Small intestine (tissue), 7 donors: ENCODE results near the gene EYS. TPM values are rescaled to one million over a fixed set of nuclear protein-coding genes. Genes with fewer than 3 reads are reported as not detected.

Experiments
- DNase-seq, 2 donors: peaks; one replicate each; pipeline versions ENCODE4 v3.0.0 to v3.0.0-alpha.2; 2013
- FAIRE-seq: peaks from 2 replicates; lab custom pipeline; 2012; peaks lifted over from hg19 to GRCh38; lab: Jason Lieb, UNC
- H3K27ac ChIP-seq, 3 donors: one replicate each; pipeline ENCODE4 v1.5.1; 2013; ENCODE audit warnings: low read length in 2 of 3, mild to moderate bottlenecking in 2 of 3, control low read depth in 1 of 3, inconsistent platforms in 1 of 3, low read depth in 1 of 3, moderate library complexity in 1 of 3
- H3K27me3 ChIP-seq, 3 donors: one replicate each; pipeline ENCODE4 v1.6.1; 2013; ENCODE audit warnings: low read length in 3 of 3, inconsistent platforms in 1 of 3; ENCODE audit not compliant: control insufficient read depth in 3 of 3, insufficient read depth in 3 of 3
- H3K36me3 ChIP-seq, 3 donors: one replicate each; pipeline ENCODE4 v1.6.1; 2013; ENCODE audit warnings: low read length in 3 of 3, inconsistent platforms in 1 of 3, low read depth in 1 of 3, mild to moderate bottlenecking in 1 of 3, moderate library complexity in 1 of 3; ENCODE audit not compliant: control insufficient read depth in 3 of 3, insufficient read depth in 2 of 3
- H3K4me1 ChIP-seq, 3 donors: one replicate each; pipeline ENCODE4 v1.6.1; 2013; ENCODE audit warnings: low read length in 2 of 3, inconsistent platforms in 1 of 3, low read depth in 1 of 3, mild to moderate bottlenecking in 1 of 3, moderate library complexity in 1 of 3; ENCODE audit not compliant: control insufficient read depth in 3 of 3, insufficient read depth in 2 of 3
- H3K4me3 ChIP-seq, 3 donors: one replicate each; pipeline ENCODE4 v1.5.1; 2013; ENCODE audit warnings: low read length in 3 of 3, control low read depth in 1 of 3, inconsistent platforms in 1 of 3, low read depth in 1 of 3, mild to moderate bottlenecking in 1 of 3, moderate library complexity in 1 of 3
- H3K9me3 ChIP-seq, 2 donors: one replicate each; pipeline ENCODE4 v1.6.1; 2013; ENCODE audit warnings: low read depth in 1 of 2, low read length in 1 of 2; ENCODE audit not compliant: control insufficient read depth in 2 of 2, insufficient read depth in 1 of 2
- WGBS, 3 donors: extraction: QIAGEN DNeasy Blood & Tissue Kit; methylation state at CpG; one replicate each; pipeline ENCODE4 v1.1.7; 2013; 5-methylcytosine and 5-hydroxymethylcytosine counted together
- polyA plus RNA-seq, 4 donors: library from polyadenylated mRNA; stranded (reverse) in 3 of 4; unstranded in 1 of 4; fragments of 200-250 nt in 3 of 4; fragments of 120-200 nt in 1 of 4; gene quantifications; one replicate each; pipeline versions ENCODE4 v1.2.1 to v1.2.3, GENCODE V29; 2013
- donor health status: healthy with polysubstance abuse.
- donor health status: control.
- donor health status: control.
- donor health status: Bipolar disorder and iron deficiency.
- donor health status: healthy.

Gene EYS
- polyA plus RNA-seq, 4 donors = 0.78 TPM; not detected in 3

DNA sequence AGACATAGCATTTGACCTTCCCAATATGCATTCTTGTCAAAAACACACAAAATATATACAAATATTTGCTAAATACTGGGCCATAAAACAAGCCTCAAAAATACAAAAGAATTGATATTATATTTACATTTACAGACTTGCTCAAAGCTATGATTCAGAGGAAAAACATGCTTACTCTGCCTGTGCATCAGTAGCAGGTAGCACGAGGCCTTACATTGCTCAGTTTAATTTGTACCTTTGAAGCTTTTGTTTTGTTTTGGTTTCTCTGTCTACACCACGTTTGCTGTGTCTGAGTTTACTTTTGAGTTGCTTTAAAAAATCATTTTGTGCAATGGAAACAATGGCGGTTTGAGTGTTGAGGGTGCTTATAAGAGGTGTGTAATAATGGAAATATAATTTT, 1972.1 kb downstream of the EYS start:
- FAIRE-seq (no peak), DNase-seq (no peak)
- Histone ChIP-seq H3K9me3 (no peaks in the 10 kb centered on the region), H3K36me3 (no peaks in the 10 kb centered on the region), H3K27me3 (no peaks in the 10 kb centered on the region), H3K4me3 (no peak overlapping the region), H3K27ac (no peak overlapping the region), H3K4me1 (no peaks in the 10 kb centered on the region)
- WGBS, 3 donors = 80 to 84% (median 81%) methylated on average over 3 of the region's 3 CpGs

DNA sequence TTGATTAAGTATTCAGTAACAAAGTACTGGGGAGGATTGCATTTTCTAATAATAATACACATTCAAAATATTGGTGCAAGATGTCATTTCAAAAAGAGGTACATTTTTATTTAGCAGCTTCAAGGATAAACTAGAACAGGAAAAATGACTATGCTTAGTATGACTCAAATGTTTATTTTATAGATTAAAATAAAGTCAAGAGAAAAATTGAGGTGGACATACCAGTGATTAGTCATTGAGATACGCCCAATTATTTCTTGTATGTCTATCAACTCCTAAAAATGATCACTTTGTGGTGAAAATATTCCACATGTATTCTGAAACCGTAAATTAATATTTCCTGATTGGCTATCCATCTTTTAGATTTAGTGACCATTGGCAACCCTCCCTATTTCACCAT, 1974.7 kb downstream of the EYS start:
- Histone ChIP-seq H3K4me3 (no peak overlapping the region), H3K4me1 (no peaks in the 10 kb centered on the region), H3K27ac (no peak overlapping the region), H3K36me3 (no peaks in the 10 kb centered on the region), H3K9me3 (no peaks in the 10 kb centered on the region), H3K27me3 (no peaks in the 10 kb centered on the region)
- WGBS, 3 donors = 68 to 91% (median 91%) methylated on average over 2 of the region's 2 CpGs
- FAIRE-seq (no peak), DNase-seq (no peak)

DNA sequence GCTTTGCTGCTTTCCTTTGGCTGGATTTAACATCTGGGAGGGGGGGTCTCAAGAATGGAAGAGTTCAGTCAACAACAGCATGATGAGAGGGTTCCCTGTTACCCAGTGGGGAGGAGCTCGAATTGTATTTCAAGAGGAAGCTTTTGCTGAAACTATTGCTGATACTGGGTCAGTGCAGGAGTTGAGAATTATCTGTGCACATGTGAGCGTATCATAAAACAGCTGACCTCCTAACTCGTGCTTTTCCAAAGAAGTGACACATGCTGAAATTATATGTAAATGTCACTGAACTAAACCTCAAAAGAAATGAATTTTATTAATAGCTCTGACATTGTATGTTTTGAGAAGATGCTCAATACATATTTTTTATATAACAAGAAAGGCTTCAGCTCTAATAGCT, 1975.1 kb downstream of the EYS start:
- WGBS, 3 donors = 84 to 86% (median 86%) methylated on average over 3 of the region's 3 CpGs
- no peak overlapping the region for H3K4me3 ChIP-seq
- no peaks in the 10 kb centered on the region for H3K9me3 ChIP-seq
- H3K27me3 ChIP-seq = no peaks in the 10 kb centered on the region
- FAIRE-seq (no peak), DNase-seq (peak in 1 of 2 donors; percentile 52)
- H3K4me1 ChIP-seq = no peaks in the 10 kb centered on the region
- H3K36me3 ChIP-seq = no peaks in the 10 kb centered on the region
- peak overlapping the region in 1 of 3 donors; percentile 61 for H3K27ac ChIP-seq

DNA sequence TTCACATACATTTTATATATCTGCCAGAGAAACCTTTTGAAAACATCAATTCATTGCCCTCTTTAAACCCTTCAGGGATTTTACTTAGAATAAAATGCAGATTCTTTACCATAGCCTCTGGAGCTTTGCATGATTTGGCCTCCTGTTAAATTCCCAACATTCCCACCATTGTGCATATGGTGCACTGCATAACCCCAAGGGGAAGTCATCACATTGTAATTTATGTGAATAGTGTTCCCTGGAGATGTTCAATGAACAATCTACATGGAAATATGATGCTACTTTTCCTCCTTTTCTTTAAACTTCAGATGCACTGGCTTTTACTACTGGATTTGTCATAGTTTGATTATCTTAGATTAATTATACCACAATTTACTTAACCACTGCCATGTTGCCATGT, 1976.7 kb downstream of the EYS start:
- no peaks in the 10 kb centered on the region for H3K9me3 ChIP-seq
- no peaks in the 10 kb centered on the region for H3K27me3 ChIP-seq
- no peaks in the 10 kb centered on the region for H3K4me1 ChIP-seq
- H3K36me3 ChIP-seq = no peaks in the 10 kb centered on the region
- H3K4me3 ChIP-seq = no peak overlapping the region
- DNase-seq = no peak
- FAIRE-seq = no peak
- no peak overlapping the region for H3K27ac ChIP-seq

DNA sequence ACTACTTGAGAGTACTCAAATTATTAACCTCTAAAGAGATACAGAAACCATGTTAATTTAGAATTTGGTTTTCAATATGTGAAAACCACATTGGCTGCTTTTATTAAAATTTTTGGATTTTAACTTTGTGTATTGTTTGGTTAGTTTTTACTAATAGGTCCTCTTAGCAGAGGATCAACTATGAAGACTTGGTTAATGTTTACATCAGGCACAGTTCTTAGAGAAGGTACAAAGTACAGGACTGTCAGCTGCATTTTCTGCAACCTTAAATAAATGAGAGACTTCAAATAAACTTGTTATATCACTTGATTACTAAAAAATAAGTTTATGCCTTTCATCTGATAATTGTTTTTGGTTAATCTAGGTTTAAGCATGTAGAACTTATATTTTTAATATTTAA, 1982.3 kb downstream of the EYS start:
- no peak overlapping the region for H3K4me3 ChIP-seq
- no peaks in the 10 kb centered on the region for H3K9me3 ChIP-seq
- H3K4me1 ChIP-seq = peaks cover 0 to 2% (median 0%) of the 10 kb centered on the region in 3 donors
- peak overlapping the region in 1 of 3 donors; percentile 24 for H3K27ac ChIP-seq
- DNase-seq = peak; percentile 54 to 58
- H3K27me3 ChIP-seq = no peaks in the 10 kb centered on the region
- FAIRE-seq = peak; percentile 96
- no peaks in the 10 kb centered on the region for H3K36me3 ChIP-seq

DNA sequence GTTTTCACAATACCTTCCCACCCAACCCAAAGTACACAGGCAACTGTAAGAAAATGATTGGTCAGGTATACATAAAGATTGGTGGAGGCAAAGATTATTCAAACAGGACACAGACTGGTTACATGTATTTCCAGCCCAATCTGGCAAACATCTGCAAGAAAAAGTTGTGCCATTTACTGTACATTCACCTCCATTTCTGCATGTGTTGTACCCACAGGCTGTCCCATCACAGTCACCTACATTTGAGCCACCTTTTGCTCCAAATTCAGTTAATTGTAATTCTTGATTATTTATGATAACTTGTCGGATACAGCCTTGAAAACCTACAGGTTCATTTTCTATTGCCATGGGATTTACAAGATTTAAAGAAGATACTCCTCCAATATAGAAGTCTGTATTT, 1985.8 kb downstream of the EYS start:
- WGBS, 3 donors = 89 to 98% (median 92%) methylated on average over 1 of the region's 1 CpG
- FAIRE-seq = no peak

DNA sequence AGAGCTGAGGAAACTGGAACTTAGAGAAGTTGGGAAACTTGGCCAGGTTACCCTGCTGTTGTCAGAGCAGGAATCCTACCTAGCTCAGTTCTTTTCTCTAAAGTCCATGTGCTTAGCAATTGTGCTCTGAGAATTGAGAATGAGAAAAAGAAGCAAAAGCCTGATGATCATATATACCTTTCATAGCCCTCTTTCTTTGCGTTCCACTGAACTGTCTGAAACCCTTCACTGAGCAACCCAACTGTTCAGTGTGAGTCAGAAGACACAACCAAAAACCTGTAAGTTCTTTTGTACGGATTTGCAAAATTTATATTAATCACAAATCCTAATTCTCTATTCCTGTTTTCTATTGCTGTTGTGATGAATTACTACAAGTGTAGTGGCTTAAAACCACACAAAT, 1990.9 kb downstream of the EYS start:
- FAIRE-seq = no peak
- no peak overlapping the region for H3K27ac ChIP-seq
- 93 to 99% (median 97%) methylated on average over 2 of the region's 2 CpGs for WGBS, 3 donors
- DNase-seq = no peak
- H3K9me3 ChIP-seq = no peaks in the 10 kb centered on the region
- H3K4me1 ChIP-seq = no peaks in the 10 kb centered on the region
- no peaks in the 10 kb centered on the region for H3K27me3 ChIP-seq
- no peak overlapping the region for H3K4me3 ChIP-seq
- peaks cover 6 to 10% (median 8%) of the 10 kb centered on the region in 3 donors for H3K36me3 ChIP-seq

More for the DNA sequence above, 1985.8 kb downstream of the EYS start:
- Histone ChIP-seq H3K9me3 (no peaks in the 10 kb centered on the region), H3K4me1 (peaks cover 0 to 2% (median 0%) of the 10 kb centered on the region in 3 donors), H3K27me3 (no peaks in the 10 kb centered on the region), H3K36me3 (no peaks in the 10 kb centered on the region), H3K27ac (no peak overlapping the region), H3K4me3 (no peak overlapping the region)
- no peak for DNase-seq

DNA sequence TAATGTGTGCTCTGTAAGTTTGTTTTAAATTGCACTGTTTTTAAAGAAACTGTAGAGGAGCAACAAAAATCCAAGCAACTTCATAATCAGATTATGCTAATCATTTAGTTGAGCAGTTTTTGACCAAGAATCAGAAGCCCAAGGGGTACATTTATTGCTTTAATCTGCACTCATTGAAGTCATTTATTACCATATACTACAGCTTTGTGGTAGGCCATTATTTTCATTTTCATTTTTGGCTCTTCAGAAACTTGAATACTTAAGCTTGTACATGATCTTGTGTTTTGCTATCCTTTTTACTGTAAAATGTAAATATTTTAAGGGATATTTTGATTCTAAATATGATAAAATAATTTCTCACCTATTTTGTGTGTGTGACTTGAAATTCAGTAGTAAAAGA, 1992.9 kb downstream of the EYS start:
- Histone ChIP-seq H3K9me3 (no peaks in the 10 kb centered on the region), H3K4me3 (no peak overlapping the region), H3K27ac (no peak overlapping the region), H3K4me1 (no peaks in the 10 kb centered on the region), H3K36me3 (peaks cover 8 to 11% (median 8%) of the 10 kb centered on the region in 3 donors), H3K27me3 (no peaks in the 10 kb centered on the region)
- DNase-seq (no peak), FAIRE-seq (no peak)

DNA sequence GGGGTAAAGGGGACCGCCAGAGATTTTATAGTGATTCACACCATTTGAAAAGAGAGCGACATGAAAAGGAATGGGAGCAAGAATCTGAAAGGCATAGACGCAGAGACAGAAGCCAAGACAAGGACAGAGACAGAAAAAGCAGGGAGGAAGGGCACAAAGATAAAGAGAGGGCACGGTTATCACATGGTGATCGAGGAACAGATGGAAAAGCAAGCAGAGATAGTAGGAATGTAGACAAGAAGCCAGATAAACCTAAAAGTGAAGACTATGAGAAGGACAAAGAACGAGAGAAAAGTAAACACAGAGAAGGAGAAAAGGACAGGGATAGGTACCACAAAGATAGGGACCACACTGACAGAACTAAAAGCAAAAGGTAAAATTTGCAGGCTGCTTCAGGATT, 1993.7 kb downstream of the EYS start:
- Histone ChIP-seq H3K36me3 (peaks cover 8 to 11% (median 8%) of the 10 kb centered on the region in 3 donors), H3K4me3 (no peak overlapping the region), H3K4me1 (no peaks in the 10 kb centered on the region), H3K27me3 (no peaks in the 10 kb centered on the region), H3K9me3 (no peaks in the 10 kb centered on the region), H3K27ac (no peak overlapping the region)
- 89 to 91% (median 90%) methylated on average over 6 of the region's 6 CpGs for WGBS, 3 donors
- FAIRE-seq = no peak
- no peak for DNase-seq
